Measurements from ENCODE around the gene EPC2.

GRCh38 chr2:148596018-148596417, 48.5 kb upstream of the EPC2 start:
- no peak for TF ChIP-seq ZNF623 (tag by site-specific recombination; IDR thresholded peaks at IDR 0.05)
- no peak for TF ChIP-seq INSM2 (tag by site-specific recombination; IDR thresholded peaks at IDR 0.05)
- TF ChIP-seq PBX3 (CRISPR knock-in tag; IDR thresholded peaks at IDR 0.05) = no peak
- TF ChIP-seq CTCF (tag by site-specific recombination; IDR thresholded peaks at IDR 0.05) = no peak
- no peak for TF ChIP-seq PRDM10 (tag by site-specific recombination; IDR thresholded peaks at IDR 0.05)
- no peak for TF ChIP-seq REST (tag by site-specific recombination; IDR thresholded peaks at IDR 0.05)
- no peak for TF ChIP-seq YY1 (tag by site-specific recombination; IDR thresholded peaks at IDR 0.05)

Data from HEK293 (cell line).